Spleen (tissue), 7 donors: Measurements from ENCODE around the gene TNS1.

Experiments
- POLR2A ChIP-seq, 3 donors: fragments of 450-650 bp; IDR thresholded peaks; one replicate each; pipeline ENCODE4 v1.5.1; 2017; ENCODE audit warnings: antibody characterized with exemption in 3 of 3, mild to moderate bottlenecking in 1 of 3
- POLR2AphosphoS5 ChIP-seq, 3 donors: sonication (generic); formaldehyde crosslinking; IDR thresholded peaks; one replicate each; pipeline ENCODE4 v1.5.1; 2017; ENCODE audit warnings: antibody characterized with exemption in 3 of 3
- TF ChIP-seq, protein P1 (sequence below), 11 experiments: fragments of 200-600 bp in 7 of 11; fragments of 450-650 bp in 4 of 11; sonication (generic) in 4 of 11; IDR thresholded peaks in 8 of 11; conservative IDR thresholded peaks in 3 of 11; 1 replicate in 7 of 11; 2 replicates in 4 of 11; pipeline versions ENCODE4 v1.4.0 to v1.8.0; 2016 to 2021; ENCODE audit warnings: antibody characterized with exemption in 11 of 11, inconsistent platforms in 4 of 11, mild to moderate bottlenecking in 1 of 11
- donor health status: DM: no; HTN: no; CAD: no; lungs with moderate emphysema.
- donor health status: DM: no; HTN: no; CAD: no.
- donor health status: DM: no; HTN: no; CAD: no.

DNA sequence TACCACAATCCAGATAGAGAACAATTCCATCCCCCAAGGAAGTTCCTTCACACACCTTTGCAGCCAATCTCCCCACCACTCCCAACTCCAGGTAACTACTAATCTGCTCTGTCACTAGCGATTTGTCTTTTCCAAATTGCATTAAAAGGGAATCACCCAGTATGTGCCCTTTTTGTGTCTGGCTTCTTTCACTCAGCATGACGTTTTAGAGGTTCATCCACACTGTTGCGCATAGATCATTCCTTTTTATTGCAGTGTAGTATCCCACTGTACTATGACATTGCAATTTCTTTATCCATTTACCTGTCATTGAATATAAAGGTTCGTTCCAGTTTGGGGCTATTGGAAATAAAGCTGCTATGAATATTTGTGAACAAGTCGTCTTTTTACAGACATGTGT, 31.6 kb downstream of the TNS1 start:
- TF ChIP-seq, protein P1, sequence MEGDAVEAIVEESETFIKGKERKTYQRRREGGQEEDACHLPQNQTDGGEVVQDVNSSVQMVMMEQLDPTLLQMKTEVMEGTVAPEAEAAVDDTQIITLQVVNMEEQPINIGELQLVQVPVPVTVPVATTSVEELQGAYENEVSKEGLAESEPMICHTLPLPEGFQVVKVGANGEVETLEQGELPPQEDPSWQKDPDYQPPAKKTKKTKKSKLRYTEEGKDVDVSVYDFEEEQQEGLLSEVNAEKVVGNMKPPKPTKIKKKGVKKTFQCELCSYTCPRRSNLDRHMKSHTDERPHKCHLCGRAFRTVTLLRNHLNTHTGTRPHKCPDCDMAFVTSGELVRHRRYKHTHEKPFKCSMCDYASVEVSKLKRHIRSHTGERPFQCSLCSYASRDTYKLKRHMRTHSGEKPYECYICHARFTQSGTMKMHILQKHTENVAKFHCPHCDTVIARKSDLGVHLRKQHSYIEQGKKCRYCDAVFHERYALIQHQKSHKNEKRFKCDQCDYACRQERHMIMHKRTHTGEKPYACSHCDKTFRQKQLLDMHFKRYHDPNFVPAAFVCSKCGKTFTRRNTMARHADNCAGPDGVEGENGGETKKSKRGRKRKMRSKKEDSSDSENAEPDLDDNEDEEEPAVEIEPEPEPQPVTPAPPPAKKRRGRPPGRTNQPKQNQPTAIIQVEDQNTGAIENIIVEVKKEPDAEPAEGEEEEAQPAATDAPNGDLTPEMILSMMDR (IDR thresholded peaks at IDR 0.05 in 8 of 11, conservative IDR thresholded peaks at IDR 0.05 in 3 of 11): no peak
- no peak for TF ChIP-seq POLR2A (IDR thresholded peaks at IDR 0.05)
- TF ChIP-seq POLR2AphosphoS5 (IDR thresholded peaks at IDR 0.05): no peak
